RWPE1 (cell line): Measurements from ENCODE around the gene DOCK4.

Experiments used
- CTCF ChIA-PET: fragments of 350-600 bp; sonication (Branson Sonifier 250); formaldehyde crosslinking; extraction: SDS; loops from one replicate; lab custom pipeline; 2021; lab: Yijun Ruan, JAX
- POLR2A ChIA-PET: fragments of 400-600 bp; formaldehyde crosslinking; extraction: SDS; loops from one replicate; lab custom pipeline; 2020; ENCODE audit warnings: antibody characterized with exemption; ENCODE audit not compliant: low non-redundant PET; lab: Yijun Ruan, JAX
- DNase-seq: peaks from one replicate; pipeline ENCODE4 v3.0.0; 2012; ENCODE audit warnings: low spot score
- H3K27ac ChIP-seq: fragments of 450-650 bp; 2 replicates; pipeline ENCODE4 v1.5.1; 2017
- TF ChIP-seq, protein P1 (sequence below): fragments of 450-650 bp; conservative IDR thresholded peaks from 2 replicates; pipeline ENCODE4 v1.5.1; 2017; ENCODE audit warnings: low read depth, mild to moderate bottlenecking

The DOCK4 gene

GRCh38 chr7:112072541-112073245, 133.5 kb downstream of the DOCK4 start:
- ChIA-PET POLR2A (no interaction called here), CTCF (interaction anchor here (0.9 kb wide), 1 partner anchor 8 kb away, joined by 3 read pairs; no protein-coding TSS in a partner anchor)
- TF ChIP-seq, protein P1, sequence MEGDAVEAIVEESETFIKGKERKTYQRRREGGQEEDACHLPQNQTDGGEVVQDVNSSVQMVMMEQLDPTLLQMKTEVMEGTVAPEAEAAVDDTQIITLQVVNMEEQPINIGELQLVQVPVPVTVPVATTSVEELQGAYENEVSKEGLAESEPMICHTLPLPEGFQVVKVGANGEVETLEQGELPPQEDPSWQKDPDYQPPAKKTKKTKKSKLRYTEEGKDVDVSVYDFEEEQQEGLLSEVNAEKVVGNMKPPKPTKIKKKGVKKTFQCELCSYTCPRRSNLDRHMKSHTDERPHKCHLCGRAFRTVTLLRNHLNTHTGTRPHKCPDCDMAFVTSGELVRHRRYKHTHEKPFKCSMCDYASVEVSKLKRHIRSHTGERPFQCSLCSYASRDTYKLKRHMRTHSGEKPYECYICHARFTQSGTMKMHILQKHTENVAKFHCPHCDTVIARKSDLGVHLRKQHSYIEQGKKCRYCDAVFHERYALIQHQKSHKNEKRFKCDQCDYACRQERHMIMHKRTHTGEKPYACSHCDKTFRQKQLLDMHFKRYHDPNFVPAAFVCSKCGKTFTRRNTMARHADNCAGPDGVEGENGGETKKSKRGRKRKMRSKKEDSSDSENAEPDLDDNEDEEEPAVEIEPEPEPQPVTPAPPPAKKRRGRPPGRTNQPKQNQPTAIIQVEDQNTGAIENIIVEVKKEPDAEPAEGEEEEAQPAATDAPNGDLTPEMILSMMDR, result no peak
- DNase-seq, result no peak
- H3K27ac ChIP-seq, result peak overlapping the region; percentile 29; the same call in 1 of the 2 replicates

DNA sequence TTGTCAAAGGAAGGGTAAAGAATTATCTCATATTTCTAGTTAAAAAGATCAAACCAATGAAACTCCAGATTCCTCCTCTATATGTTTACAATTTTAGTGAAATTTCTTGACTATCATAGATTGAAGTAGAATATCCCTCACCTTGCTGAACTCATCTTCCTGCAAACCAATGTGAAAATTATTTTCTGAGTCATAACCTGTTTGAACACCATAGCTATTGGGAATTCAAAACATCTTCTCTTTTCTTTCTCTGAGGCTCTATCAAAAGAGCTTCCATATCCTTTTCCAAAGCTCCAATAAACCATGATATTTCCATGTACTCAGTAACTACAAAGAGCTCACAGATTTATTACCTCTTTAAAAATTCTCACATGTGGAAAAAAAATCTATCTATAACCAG, 134.3 kb downstream of the DOCK4 start:
- ChIA-PET POLR2A (interaction anchor here (0.6 kb wide), 1 partner anchor 715 kb away, joined by 3 read pairs; no protein-coding TSS in a partner anchor), CTCF (interaction anchor here (0.7 to 0.9 kb wide), 3 partner anchors 9 to 907 kb away, joined by 3 to 5 read pairs (median 3); no protein-coding TSS in a partner anchor)
- TF ChIP-seq, protein P1, result no peak
- H3K27ac ChIP-seq, result no peak overlapping the region
- DNase-seq, result peak; percentile 11

DNA sequence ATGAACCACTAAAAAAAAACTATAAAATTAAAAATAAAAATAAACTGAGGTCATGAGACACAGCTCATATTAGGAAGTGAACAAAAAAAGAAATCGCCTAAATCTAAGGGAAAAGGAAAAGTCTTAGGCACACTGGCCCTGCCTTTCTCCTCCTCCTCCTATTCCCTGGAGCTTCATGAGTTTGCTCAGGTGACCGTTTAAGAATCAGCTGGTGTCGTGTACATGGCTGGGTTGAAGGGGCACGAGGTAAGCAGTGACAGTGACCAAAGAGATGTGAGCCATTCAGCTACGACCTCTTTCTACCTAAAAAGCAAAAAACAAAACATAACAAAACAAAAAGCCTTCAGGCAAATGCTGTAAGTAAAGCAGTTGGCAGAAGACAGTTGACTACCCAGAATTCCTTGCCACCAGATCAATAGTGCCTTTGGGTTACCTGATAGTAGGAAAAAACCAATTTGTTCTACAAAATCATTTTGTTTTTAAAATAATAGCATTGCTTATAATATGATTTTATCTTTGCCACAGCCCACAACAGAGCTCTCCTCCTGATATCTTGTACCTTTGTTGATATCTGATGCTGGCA, 135.4 kb downstream of the DOCK4 start:
- ChIA-PET POLR2A (interaction anchor here (0.5 kb wide), 1 partner anchor 101 kb away, joined by 6 read pairs; no protein-coding TSS in a partner anchor), CTCF (no interaction called here)
- no peak overlapping the region for H3K27ac ChIP-seq
- DNase-seq, result no peak
- TF ChIP-seq, protein P1, result no peak

GRCh38 chr7:112069879-112070321, 136.3 kb downstream of the DOCK4 start:
- POLR2A ChIA-PET, result no interaction called here
- DNase-seq, result peak; percentile 54

DNA sequence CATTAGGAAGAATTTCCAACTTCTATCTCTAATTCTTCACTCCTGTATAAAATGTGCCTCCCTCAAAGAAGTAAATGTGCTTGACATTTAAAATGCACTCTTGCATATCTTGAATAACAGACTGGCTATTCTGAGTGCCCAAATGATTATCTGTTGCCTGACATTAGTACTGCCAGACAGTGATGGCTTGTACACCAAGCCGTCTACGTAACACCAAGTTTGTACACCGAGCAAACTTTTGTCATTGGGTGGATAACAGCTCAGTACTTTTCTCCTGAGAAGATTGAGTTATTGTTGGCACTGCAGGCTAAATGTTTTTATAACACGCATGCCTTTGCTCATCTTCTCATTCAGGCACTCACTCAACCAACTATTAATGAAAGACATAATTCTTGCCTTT, 137.2 kb downstream of the DOCK4 start:
- TF ChIP-seq, protein P1, result no peak
- DNase-seq, result no peak
- ChIA-PET POLR2A (no interaction called here), CTCF (no interaction called here)
- no peak overlapping the region for H3K27ac ChIP-seq

More at GRCh38 chr7:112069879-112070321, 136.3 kb downstream of the DOCK4 start:
- TF ChIP-seq, protein P1, result no peak
- CTCF ChIA-PET, result no interaction called here
- H3K27ac ChIP-seq, result no peak overlapping the region

DNA sequence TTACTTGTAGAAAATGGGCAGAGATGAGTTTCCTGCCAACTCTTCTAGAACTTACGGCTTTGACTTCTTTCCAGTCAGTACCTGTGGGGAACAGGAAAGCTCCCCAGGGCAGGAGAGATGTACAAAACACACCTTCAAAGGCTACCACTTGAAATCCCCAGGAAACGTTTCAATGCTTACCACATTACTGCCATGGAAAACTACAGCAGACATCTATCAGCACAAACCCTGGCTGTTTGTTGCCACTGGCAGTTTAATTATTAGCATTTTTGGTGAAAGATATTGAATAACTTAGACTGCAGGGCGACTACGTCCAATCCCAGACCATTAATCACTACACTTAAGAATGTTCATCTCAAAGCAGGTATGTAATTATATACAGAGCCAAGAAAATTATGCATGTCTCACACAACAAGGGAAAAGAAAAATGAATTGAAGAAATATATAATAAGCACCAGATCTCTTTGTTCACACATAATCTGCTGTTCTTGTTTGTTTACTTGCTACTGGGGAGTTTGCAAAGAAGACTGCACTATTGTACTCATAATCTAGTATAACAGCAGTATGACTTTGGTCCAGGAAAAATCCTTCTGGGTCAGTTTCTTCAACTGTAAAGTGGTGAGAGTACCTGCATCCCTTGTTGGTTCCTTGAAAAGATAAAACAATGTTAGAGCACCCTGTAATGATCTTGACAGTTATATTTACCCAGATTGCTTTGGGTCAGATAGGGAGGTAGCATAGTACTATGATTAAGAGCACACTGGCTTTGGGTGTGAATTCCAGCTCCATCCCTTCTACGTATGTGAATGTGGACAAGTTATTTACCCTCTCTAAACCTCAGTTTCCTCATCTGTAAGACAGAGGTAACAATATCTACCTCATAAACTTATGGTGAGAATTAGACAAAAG, 138.3 kb downstream of the DOCK4 start:
- TF ChIP-seq, protein P1, result no peak
- ChIA-PET CTCF (no interaction called here), POLR2A (no interaction called here)
- no peak for DNase-seq
- H3K27ac ChIP-seq, result no peak overlapping the region
